COLO829 (cell line): ENCODE measurements around the gene LIN37.

Experiments used
- DNase-seq: peaks from one replicate; pipeline ENCODE4 v3.0.0; 2012; ENCODE audit warnings: low spot score

LIN37 gene

DNA sequence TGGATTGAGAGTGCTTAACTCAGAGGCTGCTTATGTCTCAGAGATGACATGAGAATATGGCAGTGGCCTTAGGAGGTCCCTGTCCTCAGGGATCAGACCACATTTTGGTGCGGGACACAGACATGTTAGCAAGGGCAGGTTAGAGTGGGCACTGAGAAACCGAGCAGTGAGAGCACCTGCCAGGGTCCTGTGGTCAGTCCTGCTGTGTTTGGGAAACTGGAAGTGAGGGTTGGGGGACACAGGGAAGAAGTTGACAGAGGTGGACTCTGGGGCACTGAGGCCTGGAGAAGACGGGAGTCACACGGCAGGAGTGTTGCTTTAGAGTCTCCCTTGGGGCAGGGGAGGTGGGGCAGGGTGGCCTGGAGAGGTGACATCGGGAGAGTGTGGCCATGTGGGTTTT, 13.5 kb upstream of the LIN37 start:
- DNase-seq, result no peak

DNA sequence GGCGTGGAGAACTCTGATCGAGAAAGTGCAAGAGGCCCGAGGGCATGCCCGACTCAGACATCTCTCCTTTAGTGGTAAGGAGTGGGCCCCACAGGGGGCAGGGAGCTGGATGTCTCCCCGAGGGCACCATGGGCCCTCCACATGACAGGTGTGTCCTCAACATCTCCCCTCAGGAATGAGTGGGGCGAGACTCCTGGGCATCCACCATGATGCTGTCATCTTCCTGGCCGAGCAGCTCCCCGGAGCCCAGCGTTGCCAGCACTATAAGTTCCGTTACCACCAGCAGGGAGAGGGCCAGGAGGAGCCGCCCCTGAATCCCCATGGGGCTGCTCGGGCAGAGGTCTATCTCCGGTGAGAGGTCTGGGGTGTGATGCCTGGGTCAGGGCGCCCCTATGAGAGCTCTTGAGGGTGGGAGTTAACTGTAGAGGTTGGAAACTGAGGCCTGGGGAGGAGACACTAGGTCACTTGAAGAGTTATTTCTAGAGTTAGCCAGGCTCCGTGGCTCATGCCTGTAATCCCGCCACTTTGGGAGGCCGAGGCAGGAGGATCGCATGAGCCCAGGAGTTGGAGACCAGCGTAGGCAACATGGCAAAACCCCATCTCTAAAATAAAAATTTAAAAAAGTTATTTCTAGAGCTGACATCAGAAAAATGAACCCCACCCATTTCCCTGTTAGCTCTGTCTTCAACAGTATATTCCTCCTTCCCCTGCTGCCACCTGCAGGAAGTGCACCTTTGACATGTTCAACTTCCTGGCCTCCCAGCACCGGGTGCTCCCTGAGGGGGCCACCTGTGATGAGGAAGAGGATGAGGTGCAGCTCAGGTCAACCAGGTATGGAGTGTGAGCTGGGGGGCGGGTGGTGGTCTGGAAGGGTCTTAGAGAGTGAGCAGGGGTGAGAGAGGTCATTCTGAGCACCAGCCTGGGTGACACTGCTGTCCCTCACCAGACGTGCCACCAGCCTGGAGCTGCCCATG, 11.2 kb upstream of the LIN37 start:
- DNase-seq, result no peak

DNA sequence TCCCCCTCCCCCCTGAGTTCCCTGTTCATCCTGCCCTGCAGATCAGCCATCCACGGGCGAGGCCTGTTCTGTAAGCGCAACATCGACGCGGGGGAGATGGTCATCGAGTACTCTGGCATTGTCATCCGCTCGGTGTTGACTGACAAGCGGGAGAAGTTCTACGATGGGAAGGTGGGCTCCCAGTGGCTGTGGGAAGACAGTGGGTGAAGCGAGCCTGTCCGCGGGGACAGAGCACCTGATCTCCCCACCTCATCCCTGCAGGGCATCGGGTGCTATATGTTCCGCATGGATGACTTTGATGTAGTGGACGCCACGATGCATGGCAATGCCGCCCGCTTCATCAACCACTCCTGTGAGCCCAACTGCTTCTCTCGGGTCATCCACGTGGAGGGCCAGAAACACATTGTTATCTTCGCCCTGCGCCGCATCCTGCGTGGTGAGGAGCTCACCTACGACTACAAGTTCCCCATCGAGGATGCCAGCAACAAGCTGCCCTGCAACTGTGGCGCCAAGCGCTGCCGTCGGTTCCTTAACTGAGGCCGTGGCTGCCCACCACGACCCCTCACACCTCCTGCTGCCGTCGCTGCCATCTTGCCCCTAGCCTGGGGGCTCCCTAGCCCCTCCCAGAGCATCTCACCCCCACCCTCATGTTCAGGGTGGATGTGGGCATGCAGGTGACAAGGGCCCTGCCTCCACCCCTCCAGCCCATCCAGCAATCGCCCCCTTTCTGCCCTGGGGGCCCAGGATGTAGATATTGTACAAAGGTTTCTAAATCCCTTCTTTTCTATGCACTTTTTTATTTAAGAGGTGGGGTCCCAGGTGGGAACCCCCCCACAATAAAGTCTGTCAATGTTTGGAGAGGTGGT, 10.1 kb upstream of the LIN37 start:
- no peak for DNase-seq

DNA sequence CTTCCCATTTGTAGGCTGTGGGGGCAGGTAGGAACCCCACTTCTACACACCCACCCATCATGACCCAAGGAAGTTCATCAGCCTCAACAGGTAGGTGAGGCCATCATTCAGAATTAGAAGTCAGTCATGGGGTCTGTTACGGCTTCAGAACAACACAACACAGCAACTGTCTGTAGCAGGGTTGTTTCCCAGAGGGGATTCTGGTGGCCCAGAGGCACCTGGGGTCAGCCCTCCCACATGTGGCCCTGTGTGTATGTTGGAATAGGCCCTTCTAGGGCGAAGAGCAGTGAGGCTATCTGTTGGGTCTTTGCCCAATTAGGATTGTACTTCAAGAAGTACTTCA, 9.5 kb upstream of the LIN37 start:
- DNase-seq, result no peak

DNA sequence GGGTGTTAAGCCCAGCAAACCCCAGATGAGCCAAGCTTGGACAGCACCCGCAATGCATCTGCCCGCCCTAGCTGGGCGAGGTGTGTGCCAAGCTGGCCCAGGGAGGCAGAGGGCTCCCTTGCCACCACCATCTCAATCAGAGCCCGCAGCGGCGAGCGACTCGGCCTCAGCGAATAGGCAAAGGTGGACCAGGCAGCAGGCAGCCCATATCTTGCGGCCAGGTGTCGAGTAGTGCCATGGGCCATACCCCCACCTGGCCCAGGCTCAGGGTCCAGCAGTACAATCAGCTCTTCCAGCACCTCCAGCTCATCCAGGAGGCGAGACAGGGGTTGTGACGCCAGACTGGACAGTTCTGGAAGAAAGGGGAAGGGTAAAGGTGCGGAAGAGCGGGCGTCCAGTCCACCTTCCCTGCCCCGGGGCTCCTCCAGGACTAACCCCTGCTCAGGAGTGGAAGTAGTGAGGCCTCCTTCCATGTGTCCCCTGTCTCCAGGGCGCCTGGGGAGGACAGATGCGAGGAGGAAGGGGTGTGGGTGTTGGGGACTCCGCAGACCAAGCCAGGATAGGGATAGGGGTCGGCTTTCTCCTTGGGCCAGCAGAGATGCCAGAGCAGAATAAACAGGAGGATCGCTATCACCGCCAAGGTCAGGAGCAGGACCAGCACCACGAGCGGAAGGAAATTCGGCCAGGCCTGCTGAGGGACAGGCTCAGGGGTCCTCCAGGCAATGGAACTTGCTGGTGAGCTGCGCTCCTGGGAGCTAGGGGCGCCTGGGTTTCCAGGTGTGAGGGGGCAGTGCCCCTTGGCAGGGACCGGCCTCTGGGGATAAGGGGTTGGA, 8.9 kb upstream of the LIN37 start:
- no peak for DNase-seq

DNA sequence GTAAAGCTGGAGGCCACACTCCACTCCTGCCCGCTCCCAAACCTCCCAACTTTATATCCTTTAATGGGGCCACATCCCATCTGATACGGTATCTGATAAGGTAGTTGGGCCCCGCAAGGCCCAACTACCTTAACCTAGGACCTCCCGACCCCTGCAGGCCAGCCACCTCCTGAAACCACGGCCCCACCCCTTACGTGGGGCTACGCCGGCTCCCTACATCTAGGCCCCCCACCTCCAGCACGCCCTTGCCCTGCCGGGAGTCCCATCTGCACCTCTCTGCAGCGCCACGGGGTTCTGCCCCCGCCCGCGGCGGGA, 8.3 kb upstream of the LIN37 start:
- DNase-seq, result no peak

DNA sequence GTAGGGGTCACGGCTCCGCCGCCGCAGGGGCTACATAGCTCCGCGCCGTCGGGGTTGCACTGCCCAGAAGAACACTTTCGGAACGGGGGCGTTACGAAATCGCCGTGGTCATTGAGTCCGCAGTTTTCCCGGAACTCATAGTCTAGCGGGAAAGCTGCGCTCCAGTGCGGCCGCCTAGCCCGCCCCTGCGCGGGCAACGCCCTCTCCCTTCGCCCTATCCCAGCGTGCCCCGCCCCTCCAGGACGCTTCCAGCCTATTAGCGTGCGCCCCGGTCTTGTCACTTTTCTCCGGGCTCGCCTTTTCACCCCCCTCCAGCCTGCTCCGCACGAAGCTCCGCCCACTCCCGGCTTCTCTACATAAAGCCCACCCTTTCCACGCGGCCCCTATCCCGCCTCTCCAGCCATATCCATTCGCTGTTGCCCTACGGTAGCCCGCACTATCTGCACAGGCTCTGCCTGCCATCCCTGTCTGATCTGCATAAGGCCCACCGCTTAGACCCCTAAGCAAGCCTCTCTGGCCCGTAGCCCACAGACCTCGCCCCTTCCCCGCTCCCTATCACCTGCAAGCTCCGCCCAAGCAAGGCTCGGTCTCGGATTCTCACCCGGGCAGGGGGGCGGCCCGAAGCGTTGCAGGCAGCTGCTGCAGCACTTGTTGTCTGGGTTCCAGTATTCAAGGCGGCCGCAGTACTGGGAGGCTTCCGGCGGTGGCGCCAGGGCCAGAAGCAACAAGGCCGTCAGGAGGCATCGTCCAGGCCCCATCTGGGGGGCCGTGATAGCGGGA, 7.8 kb upstream of the LIN37 start:
- peak; percentile 99 for DNase-seq

DNA sequence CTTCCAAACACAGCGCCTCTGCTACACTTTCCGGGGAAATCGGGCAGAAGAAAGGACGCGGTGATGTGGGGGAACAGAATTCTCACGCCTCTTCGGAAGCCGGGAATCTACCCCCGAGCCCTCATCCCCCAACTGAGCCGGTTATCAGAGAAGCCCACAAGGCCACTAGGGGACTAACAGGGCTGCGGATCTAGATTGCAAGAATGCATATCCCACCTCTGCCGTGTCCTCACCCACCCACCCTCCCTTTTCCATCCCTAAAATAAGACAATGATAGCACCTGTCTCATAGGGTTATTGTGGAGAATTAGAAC, 7.2 kb upstream of the LIN37 start:
- no peak for DNase-seq

DNA sequence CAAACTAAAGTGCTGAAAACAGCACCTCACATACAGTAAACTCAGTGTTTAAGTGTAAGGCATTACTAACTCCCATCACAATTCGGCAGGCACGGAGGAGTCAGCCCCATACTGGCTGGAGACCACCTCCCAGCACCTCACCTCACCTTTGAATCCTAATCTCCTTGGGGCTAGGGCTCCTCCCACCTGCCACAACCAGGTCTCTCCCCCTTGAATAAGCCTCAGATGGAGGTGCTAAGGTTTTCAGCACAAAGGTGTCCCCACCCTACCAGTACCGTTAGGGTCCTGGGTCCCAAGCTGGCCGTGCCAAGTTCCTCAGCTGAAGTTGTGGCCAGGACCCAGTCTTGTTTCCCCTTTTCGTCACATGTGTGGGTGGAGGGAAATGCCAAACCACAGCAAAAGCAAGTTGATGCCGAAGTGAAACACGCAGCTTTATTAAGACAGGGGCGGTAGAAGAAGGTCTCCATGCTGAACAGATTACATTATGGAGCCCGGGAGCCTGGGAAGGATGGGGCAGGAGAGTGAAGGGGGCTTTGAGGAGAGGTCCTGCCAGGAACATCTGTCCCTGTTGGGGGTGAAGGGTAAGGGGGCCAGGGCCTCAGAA, 6.2 kb upstream of the LIN37 start, which contains the start of gene IGFLR1:
Gene IGFLR1, minus strand, starts transcription at position 332 of the 604 bp plus-strand sequence. CDS start 1,272 bp downstream, outside the sequence.
- no peak for DNase-seq

DNA sequence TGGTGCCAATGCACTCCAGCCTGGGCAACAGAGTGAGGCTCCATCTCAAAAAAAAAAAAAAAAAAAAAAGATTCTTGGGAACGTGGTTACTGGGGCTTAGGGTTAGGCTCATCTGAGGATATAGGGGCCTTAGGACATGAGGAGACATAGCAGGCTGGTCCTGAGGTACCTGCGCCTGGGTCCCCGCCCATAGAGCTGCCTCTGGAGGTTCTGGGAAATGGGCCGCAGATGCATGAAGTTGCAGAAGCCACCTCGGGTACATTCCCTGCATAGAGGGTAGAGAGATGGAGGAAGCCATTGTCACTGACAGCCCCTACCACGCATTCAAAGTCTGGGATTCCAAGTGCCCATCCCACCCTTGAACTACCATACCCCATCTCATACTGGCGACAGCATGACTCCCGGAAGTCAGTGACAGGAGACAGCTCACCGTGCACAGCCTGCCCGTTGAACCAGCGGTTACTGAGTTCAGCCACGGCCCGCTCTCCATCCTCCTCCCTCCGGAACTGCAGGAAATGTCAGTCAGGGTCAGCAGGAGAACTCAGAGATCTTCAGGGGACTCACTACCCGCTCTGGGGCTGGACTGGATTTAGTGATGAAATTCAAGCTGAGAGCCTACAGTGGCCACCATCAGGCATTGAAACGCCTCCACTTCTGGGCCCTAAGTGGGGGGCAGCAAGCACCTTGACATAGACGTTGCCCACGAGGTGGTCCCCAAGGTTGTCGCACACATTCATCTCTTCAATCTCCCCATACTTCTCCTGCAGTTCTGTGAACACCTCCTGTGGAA, 4.5 kb upstream of the LIN37 start:
- no peak for DNase-seq

DNA sequence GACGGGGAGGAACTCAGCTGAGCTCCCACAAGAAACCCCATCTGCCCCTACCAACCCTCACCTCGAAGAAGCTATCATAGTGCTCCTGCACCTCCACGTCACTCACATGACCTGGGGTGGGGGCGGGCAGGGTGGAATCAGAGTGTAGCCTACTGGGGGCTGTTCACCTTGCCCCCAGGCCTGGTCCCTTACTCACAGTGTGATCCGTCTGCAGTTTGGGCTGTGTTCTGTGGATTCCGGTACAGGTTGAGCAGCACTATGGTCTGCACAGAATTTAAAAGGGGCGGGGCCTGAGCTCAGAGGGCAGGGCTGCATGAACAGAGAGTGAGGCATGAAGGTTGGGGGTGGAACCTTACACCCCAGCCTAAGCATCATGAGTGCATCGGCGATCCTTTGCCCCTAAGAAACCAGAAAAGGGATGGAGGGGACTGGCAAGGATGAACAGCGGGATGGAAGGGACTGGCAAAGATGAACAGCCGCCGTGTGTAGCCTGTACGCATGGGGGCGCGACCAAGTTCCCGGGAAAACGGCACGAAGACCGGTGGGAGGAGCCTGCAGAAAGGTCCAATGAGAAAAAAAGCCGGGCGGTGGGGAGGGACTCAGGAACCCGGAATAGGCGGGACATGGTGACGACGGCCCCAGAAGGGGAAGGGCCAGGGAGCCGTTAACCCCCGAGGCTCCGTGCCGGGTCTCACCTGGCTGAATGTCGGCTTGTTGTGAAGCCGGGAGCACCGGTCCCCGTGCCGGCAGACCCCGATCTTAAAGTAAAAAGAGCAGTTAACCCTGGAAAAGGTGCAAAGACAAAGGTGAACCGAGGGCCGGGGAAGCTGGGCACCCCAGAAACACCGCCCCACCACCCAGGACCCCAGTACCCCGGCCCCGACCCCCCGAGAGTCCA, 3.7 kb upstream of the LIN37 start:
- peak; percentile 93 for DNase-seq

DNA sequence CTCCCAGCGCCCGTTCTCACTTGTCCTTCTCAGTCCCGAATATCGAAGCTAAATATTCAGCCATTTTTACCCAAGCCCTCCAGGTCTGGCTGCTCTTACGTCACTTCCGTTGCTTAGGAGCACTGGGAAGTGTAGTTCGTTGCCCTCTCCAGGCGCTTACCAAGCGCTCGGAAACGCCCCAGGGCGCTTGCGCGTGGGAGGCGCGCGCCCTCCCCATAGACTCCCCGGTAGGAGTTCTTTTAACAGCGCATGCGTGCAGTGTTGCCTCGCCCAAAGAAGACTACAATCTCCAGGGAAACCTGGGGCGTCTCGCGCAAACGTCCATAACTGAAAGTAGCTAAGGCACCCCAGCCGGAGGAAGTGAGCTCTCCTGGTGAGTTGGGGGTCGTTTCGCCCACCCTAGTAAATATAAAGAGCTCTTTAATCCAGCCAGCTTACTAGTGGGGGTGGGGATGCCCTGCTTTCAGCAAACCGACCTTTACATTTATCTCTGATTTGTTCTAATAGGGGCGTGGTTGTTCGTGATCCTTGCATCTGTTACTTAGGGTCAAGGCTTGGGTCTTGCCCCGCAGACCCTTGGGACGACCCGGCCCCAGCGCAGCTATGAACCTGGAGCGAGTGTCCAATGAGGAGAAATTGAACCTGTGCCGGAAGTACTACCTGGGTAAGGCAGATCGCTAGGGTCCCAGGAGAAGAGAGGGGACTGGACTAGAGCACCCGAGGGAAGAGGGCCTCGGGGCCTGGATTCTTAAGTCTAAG, 2.9 kb upstream of the LIN37 start, which contains the start of the genes PSENEN and U2AF1L4:
Gene PSENEN, plus strand, starts transcription at position 324 of the 759 bp plus-strand sequence. Its CDS starts 280 bp downstream, at position 604.
Gene U2AF1L4, minus strand, starts transcription at position 91 of the 759 bp plus-strand sequence. Its CDS starts 27 bp downstream, at position 64.
- DNase-seq, result peak; percentile 99

DNA sequence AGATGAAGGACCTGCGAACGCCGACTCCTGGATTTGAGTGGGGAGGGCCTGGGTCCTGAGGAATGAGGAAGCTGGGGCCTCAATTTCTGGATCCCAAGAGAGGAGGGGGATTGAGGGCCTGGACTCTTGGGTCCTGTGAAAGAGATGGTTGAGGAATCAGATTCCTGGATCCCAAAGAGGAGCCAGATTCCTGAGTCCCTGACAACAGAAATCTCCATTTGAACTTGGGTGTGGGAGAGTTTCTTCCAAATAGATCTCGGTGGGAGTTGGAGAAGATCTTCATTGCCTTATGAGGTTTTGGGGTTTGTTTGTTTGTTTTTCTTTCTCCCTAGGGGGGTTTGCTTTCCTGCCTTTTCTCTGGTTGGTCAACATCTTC, 2.3 kb upstream of the LIN37 start:
- no peak for DNase-seq

DNA sequence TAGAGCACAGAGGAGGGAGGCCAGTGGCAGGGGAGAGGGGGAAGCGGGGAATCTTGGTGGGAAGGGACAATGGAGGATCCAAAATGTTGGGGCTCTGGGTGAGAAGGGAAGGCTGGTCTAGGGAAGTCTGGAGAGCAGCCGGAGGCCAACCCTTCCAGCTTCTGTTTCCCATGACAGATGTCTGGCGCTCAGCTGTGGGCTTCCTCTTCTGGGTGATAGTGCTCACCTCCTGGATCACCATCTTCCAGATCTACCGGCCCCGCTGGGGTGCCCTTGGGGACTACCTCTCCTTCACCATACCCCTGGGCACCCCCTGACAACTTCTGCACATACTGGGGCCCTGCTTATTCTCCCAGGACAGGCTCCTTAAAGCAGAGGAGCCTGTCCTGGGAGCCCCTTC, 1.8 kb upstream of the LIN37 start:
- DNase-seq, result no peak

DNA sequence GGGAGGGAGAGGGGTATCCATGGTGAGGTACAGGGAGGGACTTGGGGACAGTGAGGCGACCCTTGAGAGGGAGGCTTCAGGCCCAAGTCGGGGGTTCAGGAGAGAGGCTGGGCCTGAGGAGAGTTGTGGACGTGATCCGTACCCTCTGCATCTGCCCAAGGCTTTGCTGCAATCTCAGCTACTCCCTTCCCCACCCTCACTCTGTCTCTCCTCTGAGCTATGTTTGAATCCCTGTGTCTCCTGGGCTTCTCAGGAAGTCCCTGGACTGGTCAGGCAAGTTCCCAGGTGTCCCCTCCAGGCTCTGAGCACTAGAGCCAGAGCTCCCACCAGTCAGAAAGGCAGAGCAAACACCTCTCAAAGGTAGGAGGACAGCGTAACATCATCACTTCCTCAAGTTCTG, 1.8 kb downstream of the LIN37 start:
- no peak for DNase-seq

DNA sequence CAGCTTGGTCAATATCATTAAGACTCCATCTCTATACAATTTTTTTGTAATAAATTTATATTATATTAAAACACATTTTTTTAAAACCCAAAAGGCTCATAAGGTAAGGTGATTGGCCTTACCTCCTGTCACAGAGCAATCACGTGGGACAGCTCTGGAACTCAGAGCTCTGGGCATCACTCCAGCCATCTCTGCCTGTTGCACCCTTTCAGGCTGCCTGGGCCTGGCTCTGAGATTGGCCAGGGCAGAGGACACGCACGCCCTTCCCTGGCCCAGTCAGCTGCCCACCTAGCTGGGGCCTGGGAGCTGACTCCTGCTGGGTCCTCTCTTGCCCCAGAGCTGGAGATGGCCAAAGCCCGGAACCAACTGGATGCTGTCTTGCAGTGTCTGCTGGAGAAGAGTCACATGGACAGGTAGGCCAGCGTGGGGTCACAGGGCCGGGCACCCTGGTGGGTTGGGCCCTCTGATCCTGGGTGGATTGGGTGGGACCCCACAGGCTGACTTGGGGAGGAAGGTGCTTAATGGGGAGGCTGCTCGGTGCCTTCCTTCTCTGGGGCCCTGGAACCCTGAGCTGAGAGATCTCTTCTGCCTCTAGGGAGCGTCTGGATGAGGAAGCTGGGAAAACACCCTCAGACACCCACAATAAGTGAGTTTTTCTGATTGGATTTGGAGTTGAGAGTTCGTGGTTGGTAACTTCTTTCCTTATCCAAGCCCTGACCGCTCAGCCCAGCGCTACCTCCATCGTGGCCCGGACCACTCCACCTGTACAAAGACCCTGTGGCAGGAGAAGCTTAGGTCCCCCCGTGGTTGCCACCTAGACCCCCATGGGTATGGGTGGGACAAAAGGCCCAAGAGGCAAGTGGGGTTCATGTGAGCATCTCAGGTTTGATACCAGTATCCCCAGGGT, 3.7 kb downstream of the LIN37 start:
- no peak for DNase-seq

DNA sequence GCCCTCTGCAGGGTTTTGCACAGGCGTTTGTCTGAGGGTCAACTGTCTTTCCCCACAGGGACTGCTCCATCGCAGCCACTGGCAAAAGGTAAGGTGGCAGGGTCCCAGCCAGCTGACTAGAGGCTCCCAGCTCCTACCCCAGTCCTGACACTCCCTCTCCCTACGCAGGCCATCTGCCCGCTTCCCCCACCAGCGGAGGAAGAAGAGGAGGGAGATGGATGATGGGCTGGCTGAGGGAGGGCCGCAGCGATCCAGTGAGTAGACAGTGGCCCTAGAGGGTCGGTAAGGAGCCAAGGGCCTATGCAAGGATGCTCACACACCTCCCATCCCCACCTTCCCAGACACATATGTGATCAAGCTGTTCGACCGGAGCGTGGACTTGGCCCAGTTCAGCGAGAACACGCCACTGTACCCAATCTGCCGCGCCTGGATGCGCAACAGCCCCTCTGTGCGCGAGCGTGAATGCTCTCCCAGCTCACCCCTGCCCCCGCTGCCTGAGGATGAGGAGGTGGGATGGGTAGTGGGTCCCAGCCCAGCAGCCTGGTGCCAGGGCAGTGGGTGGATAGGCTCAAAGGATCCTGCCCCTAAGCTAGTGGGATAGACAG, 4.5 kb downstream of the LIN37 start:
- no peak for DNase-seq
